Astrocyte (in vitro differentiated cells and primary cell): ENCODE data around the gene FER. TPM values are rescaled to one million over a fixed set of nuclear protein-coding genes. Genes with fewer than 3 reads are reported as not detected.

Experiments used
- DNase-seq: peaks from one replicate; pipeline ENCODE4 v3.0.0-alpha.2; 2010; ENCODE audit warnings: low read depth
- FAIRE-seq: peaks from 2 replicates; lab custom pipeline; 2011; peaks lifted over from hg19 to GRCh38; lab: Jason Lieb, UNC
- H2AFZ ChIP-seq: 2 replicates; pipeline ENCODE4 v1.6.0; 2012; ENCODE audit warnings: low read depth, low read length, inconsistent platforms
- H3K27ac ChIP-seq: 2 replicates; pipeline ENCODE4 v1.5.1; 2011; ENCODE audit warnings: low read depth, low read length, inconsistent platforms
- H3K27me3 ChIP-seq: 2 replicates; pipeline ENCODE4 v1.6.0; 2011; ENCODE audit warnings: low read length, inconsistent platforms; ENCODE audit not compliant: insufficient read depth
- H3K36me3 ChIP-seq: 2 replicates; pipeline ENCODE4 v1.5.1; 2011; ENCODE audit warnings: low read length, inconsistent platforms; ENCODE audit not compliant: insufficient read depth
- H3K4me1 ChIP-seq: 2 replicates; pipeline ENCODE4 v1.5.1; 2011; ENCODE audit warnings: low read length, inconsistent platforms; ENCODE audit not compliant: insufficient read depth
- H3K4me2 ChIP-seq: 2 replicates; pipeline ENCODE4 v1.6.0; 2012; ENCODE audit warnings: low read length, inconsistent platforms
- H3K4me3 ChIP-seq: 2 replicates; pipeline ENCODE4 v1.5.1; 2011; ENCODE audit warnings: low read depth, mild to moderate bottlenecking, low read length, inconsistent platforms; ENCODE audit not compliant: insufficient read depth
- H3K79me2 ChIP-seq: 2 replicates; pipeline ENCODE4 v1.6.0; 2012; ENCODE audit warnings: mild to moderate bottlenecking, low read length, inconsistent platforms; ENCODE audit not compliant: insufficient read depth
- H3K9ac ChIP-seq: 2 replicates; pipeline ENCODE4 v1.6.0; 2012; ENCODE audit warnings: mild to moderate bottlenecking, low read length, inconsistent platforms
- H3K9me3 ChIP-seq: 2 replicates; pipeline ENCODE4 v1.5.1; 2012; ENCODE audit warnings: low read depth, mild to moderate bottlenecking, low read length, inconsistent platforms; ENCODE audit not compliant: insufficient read depth
- H4K20me1 ChIP-seq: 2 replicates; pipeline ENCODE4 v1.6.0; 2012; ENCODE audit warnings: low read length, inconsistent platforms; ENCODE audit not compliant: insufficient read depth
- H3K27ac Mint-ChIP-seq: one replicate; pipeline ENCODE4 v1.8.0; 2021; ENCODE audit warnings: mild to moderate bottlenecking, mixed read lengths; ENCODE audit not compliant: unreplicated experiment
- H3K27me3 Mint-ChIP-seq: one replicate; pipeline ENCODE4 v1.8.0; 2021; ENCODE audit warnings: low read depth, mixed read lengths; ENCODE audit not compliant: unreplicated experiment
- H3K36me3 Mint-ChIP-seq: one replicate; pipeline ENCODE4 v1.8.0; 2021; ENCODE audit warnings: low read depth, mixed read lengths; ENCODE audit not compliant: unreplicated experiment
- H3K4me1 Mint-ChIP-seq: one replicate; pipeline ENCODE4 v1.8.0; 2021; ENCODE audit warnings: low read depth, mixed read lengths; ENCODE audit not compliant: unreplicated experiment
- H3K4me3 Mint-ChIP-seq: one replicate; pipeline ENCODE4 v1.8.0; 2021; ENCODE audit warnings: mild to moderate bottlenecking, moderate library complexity, mixed read lengths; ENCODE audit not compliant: unreplicated experiment
- H3K9me3 Mint-ChIP-seq: one replicate; pipeline ENCODE4 v1.8.0; 2021; ENCODE audit warnings: mild to moderate bottlenecking, mixed read lengths; ENCODE audit not compliant: unreplicated experiment
- EZH2 ChIP-seq: IDR thresholded peaks from 2 replicates; pipeline ENCODE4 v1.6.1; 2012; ENCODE audit warnings: mild to moderate bottlenecking, low read length, inconsistent platforms; ENCODE audit not compliant: insufficient read depth
- total RNA-seq: library from RNA; stranded (reverse); gene quantifications from 2 replicates; pipeline ENCODE4 v1.2.1, GENCODE V29; 2021
- TF ChIP-seq, protein P1 (sequence below): IDR thresholded peaks from 2 replicates; pipeline ENCODE4 v1.5.1; 2011; ENCODE audit warnings: low read depth, mild to moderate bottlenecking, inconsistent platforms, low read length, moderate library complexity; ENCODE audit not compliant: insufficient read depth

FER gene
- total RNA-seq, 1 donor from 2014 or later = 21.6 TPM

GRCh38 chr5:109180668-109181067, 433.0 kb downstream of the FER start:
- Histone ChIP-seq H3K4me1 (no peaks in the 10 kb centered on the region), H3K9me3 (no peaks in the 10 kb centered on the region), H3K79me2 (no peaks in the 10 kb centered on the region), H3K4me2 (no peak overlapping the region), H3K4me3 (no peak overlapping the region), H2AFZ (no peak overlapping the region), H3K36me3 (no peaks in the 10 kb centered on the region), H3K9ac (no peak overlapping the region), H3K27ac (no peak overlapping the region), H3K27me3 (no peaks in the 10 kb centered on the region), H4K20me1 (no peaks in the 10 kb centered on the region)
- Mint-ChIP-seq H3K27ac (no peak overlapping the region), H3K9me3 (no peaks in the 10 kb centered on the region), H3K4me1 (no peaks in the 10 kb centered on the region), H3K36me3 (no peaks in the 10 kb centered on the region), H3K4me3 (no peak overlapping the region), H3K27me3 (no peaks in the 10 kb centered on the region)
- TF ChIP-seq EZH2 = no peak
- TF ChIP-seq, protein P1, sequence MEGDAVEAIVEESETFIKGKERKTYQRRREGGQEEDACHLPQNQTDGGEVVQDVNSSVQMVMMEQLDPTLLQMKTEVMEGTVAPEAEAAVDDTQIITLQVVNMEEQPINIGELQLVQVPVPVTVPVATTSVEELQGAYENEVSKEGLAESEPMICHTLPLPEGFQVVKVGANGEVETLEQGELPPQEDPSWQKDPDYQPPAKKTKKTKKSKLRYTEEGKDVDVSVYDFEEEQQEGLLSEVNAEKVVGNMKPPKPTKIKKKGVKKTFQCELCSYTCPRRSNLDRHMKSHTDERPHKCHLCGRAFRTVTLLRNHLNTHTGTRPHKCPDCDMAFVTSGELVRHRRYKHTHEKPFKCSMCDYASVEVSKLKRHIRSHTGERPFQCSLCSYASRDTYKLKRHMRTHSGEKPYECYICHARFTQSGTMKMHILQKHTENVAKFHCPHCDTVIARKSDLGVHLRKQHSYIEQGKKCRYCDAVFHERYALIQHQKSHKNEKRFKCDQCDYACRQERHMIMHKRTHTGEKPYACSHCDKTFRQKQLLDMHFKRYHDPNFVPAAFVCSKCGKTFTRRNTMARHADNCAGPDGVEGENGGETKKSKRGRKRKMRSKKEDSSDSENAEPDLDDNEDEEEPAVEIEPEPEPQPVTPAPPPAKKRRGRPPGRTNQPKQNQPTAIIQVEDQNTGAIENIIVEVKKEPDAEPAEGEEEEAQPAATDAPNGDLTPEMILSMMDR = no peak
- DNase-seq (no peak), FAIRE-seq (no peak)

GRCh38 chr5:109186759-109187158, 439.1 kb downstream of the FER start:
- no peaks in the 10 kb centered on the region for H3K9me3 ChIP-seq
- H3K27me3 ChIP-seq = no peaks in the 10 kb centered on the region
- H3K79me2 ChIP-seq = no peaks in the 10 kb centered on the region
- Mint-ChIP-seq H3K4me3 (no peak overlapping the region), H3K36me3 (no peaks in the 10 kb centered on the region), H3K4me1 (peaks cover 2% of the 10 kb centered on the region), H3K27ac (no peak overlapping the region), H3K27me3 (no peaks in the 10 kb centered on the region), H3K9me3 (no peaks in the 10 kb centered on the region)
- H2AFZ ChIP-seq = no peak overlapping the region
- H3K36me3 ChIP-seq = no peaks in the 10 kb centered on the region
- H3K27ac ChIP-seq = no peak overlapping the region
- peaks cover 6% of the 10 kb centered on the region for H3K4me1 ChIP-seq
- H3K4me3 ChIP-seq = no peak overlapping the region
- FAIRE-seq (no peak), DNase-seq (no peak)
- TF ChIP-seq, protein P1 = no peak
- TF ChIP-seq EZH2 = no peak
- no peaks in the 10 kb centered on the region for H4K20me1 ChIP-seq
- no peak overlapping the region for H3K9ac ChIP-seq
- H3K4me2 ChIP-seq = no peak overlapping the region

- TF ChIP-seq, protein P1 = no peak
- no peak for TF ChIP-seq EZH2
- DNase-seq (peak; percentile 72), FAIRE-seq (no peak)
- no peak overlapping the region for H3K27ac ChIP-seq
- peaks cover 6% of the 10 kb centered on the region for H3K4me1 ChIP-seq
- H3K36me3 ChIP-seq = no peaks in the 10 kb centered on the region
- Mint-ChIP-seq H3K9me3 (no peaks in the 10 kb centered on the region), H3K27me3 (no peaks in the 10 kb centered on the region), H3K36me3 (no peaks in the 10 kb centered on the region), H3K4me3 (no peak overlapping the region), H3K27ac (no peak overlapping the region), H3K4me1 (peaks cover 6% of the 10 kb centered on the region)
- no peak overlapping the region for H3K4me3 ChIP-seq
- no peaks in the 10 kb centered on the region for H3K27me3 ChIP-seq
- H3K9ac ChIP-seq = no peak overlapping the region
- H3K4me2 ChIP-seq = no peak overlapping the region
- H3K9me3 ChIP-seq = no peaks in the 10 kb centered on the region
- H2AFZ ChIP-seq = no peak overlapping the region
- H4K20me1 ChIP-seq = no peaks in the 10 kb centered on the region
- H3K79me2 ChIP-seq = no peaks in the 10 kb centered on the region
These were observed 443.5 kb downstream of the FER start for GRCh38 chr5:109191153-109191558.
